GM10248 (cell line): ENCODE data around the gene IL4R.

Experiments used
- CTCF ChIA-PET: fragments of 300-600 bp; sonication (Branson Sonifier 250); formaldehyde crosslinking; extraction: SDS; loops from one replicate; lab custom pipeline; 2021; ENCODE audit warnings: antibody characterized with exemption; lab: Yijun Ruan, JAX
- POLR2A ChIA-PET: fragments of 350-650 bp; sonication (Branson Sonifier 250); formaldehyde crosslinking; extraction: SDS; loops from one replicate; lab custom pipeline; 2020; ENCODE audit warnings: antibody characterized with exemption; lab: Yijun Ruan, JAX
- DNase-seq: peaks from one replicate; pipeline ENCODE4 v3.0.0; 2012; ENCODE audit errors: extremely low spot score
- CTCF ChIP-seq: IDR thresholded peaks from 2 replicates; pipeline ENCODE4 v1.5.1; 2012; ENCODE audit warnings: mild to moderate bottlenecking, low read depth; ENCODE audit errors: extremely low read depth, missing control alignments, control extremely low read depth

The IL4R gene

GRCh38 chr16:27316038-27316680 is 2.4 kb downstream of the IL4R start:
- ChIA-PET POLR2A (interaction anchor here (0.6 kb wide), 1 partner anchor 9 kb away, joined by 7 read pairs; no protein-coding TSS in a partner anchor), CTCF (interaction anchor here (0.8 to 2.1 kb wide), 4 partner anchors 22 to 89 kb away, joined by 3 to 7 read pairs (median 3); no protein-coding TSS in a partner anchor)
- DNase-seq = no peak
- TF ChIP-seq CTCF = no peak

- POLR2A ChIA-PET = no interaction called here
- no peak for DNase-seq
- no peak for TF ChIP-seq CTCF
- CTCF ChIA-PET = interaction anchor here (0.6 to 3.6 kb wide), 5 partner anchors 9 to 51 kb away, joined by 3 to 12 read pairs (median 4); partner anchors contain the start of gene NSMCE1
These were observed 3.5 kb downstream of the IL4R start for GRCh38 chr16:27317320-27317719.

GRCh38 chr16:27317738-27318391 is 4.1 kb downstream of the IL4R start:
- POLR2A ChIA-PET = no interaction called here
- TF ChIP-seq CTCF = no peak
- DNase-seq = no peak
- CTCF ChIA-PET = interaction anchor here (0.6 to 3.6 kb wide), 6 partner anchors 9 to 138 kb away, joined by 3 to 12 read pairs (median 4); partner anchors contain the start of gene NSMCE1

GRCh38 chr16:27318392-27319256 is 4.8 kb downstream of the IL4R start:
- ChIA-PET POLR2A (interaction anchor here (0.5 kb wide), 1 partner anchor 19 kb away, joined by 6 read pairs; no protein-coding TSS in a partner anchor), CTCF (interaction anchor here (0.6 to 3.6 kb wide), 9 partner anchors 13 to 139 kb away, joined by 3 to 12 read pairs (median 4); partner anchors contain the start of gene NSMCE1)
- DNase-seq = peak; percentile 62
- no peak for TF ChIP-seq CTCF

GRCh38 chr16:27319257-27319965 is 5.6 kb downstream of the IL4R start:
- CTCF ChIA-PET = interaction anchor here (0.5 to 3.6 kb wide), 6 partner anchors 17 to 140 kb away, joined by 3 to 12 read pairs (median 4); no protein-coding TSS in a partner anchor

More at GRCh38 chr16:27319257-27319965, 5.6 kb downstream of the IL4R start:
- POLR2A ChIA-PET = no interaction called here
- DNase-seq = no peak
- TF ChIP-seq CTCF = no peak
